Nephron progenitor cell (in vitro differentiated cells): ENCODE results near the gene KCTD13.
"Not testable (repeated sequence)": the region's sequence is repeated elsewhere in the genome, so short reads cannot be mapped to it uniquely, and the experiment has no call there.

Experiments
- DNase-seq: peaks from one replicate; pipeline ENCODE4 v3.0.0; 2021
- H3K27ac Mint-ChIP-seq: 2 replicates; pipeline ENCODE4 v1.8.0; 2021; ENCODE audit warnings: mild to moderate bottlenecking, moderate library complexity, mixed read lengths
- H3K27me3 Mint-ChIP-seq: 2 replicates; pipeline ENCODE4 v1.8.0; 2021; ENCODE audit warnings: mild to moderate bottlenecking, low read depth, mixed read lengths; ENCODE audit not compliant: poor library complexity
- H3K36me3 Mint-ChIP-seq: 2 replicates; pipeline ENCODE4 v1.8.0; 2021; ENCODE audit warnings: low read depth, mixed read lengths
- H3K4me1 Mint-ChIP-seq: 2 replicates; pipeline ENCODE4 v1.8.0; 2021; ENCODE audit warnings: mixed read lengths
- H3K4me3 Mint-ChIP-seq: 2 replicates; pipeline ENCODE4 v1.8.0; 2021; ENCODE audit warnings: mild to moderate bottlenecking, moderate library complexity, mixed read lengths
- H3K9me3 Mint-ChIP-seq: 2 replicates; pipeline ENCODE4 v1.8.0; 2021; ENCODE audit warnings: mild to moderate bottlenecking, moderate library complexity, mixed read lengths
- CTCF ChIP-seq: fragments of 200-600 bp; sonication (generic); IDR thresholded peaks from 2 replicates; pipeline ENCODE4 v1.5.0; 2021; ENCODE audit warnings: antibody characterized with exemption

The KCTD13 gene

GRCh38 chr16:29910819-29911675 lies 15.0 kb downstream of the KCTD13 start:
- DNase-seq, result no peak
- TF ChIP-seq CTCF, result no peak
- Mint-ChIP-seq H3K27me3 (no peaks in the 10 kb centered on the region), H3K4me3 (no peak overlapping the region), H3K36me3 (peaks cover 30% of the 10 kb centered on the region), H3K27ac (no peak overlapping the region), H3K9me3 (no peaks in the 10 kb centered on the region), H3K4me1 (peaks cover 14% of the 10 kb centered on the region)

GRCh38 chr16:29909851-29910250 lies 16.2 kb downstream of the KCTD13 start:
- H3K4me1 Mint-ChIP-seq, result peaks cover 14% of the 10 kb centered on the region
- H3K27ac Mint-ChIP-seq, H3K4me3 Mint-ChIP-seq, DNase-seq, H3K27me3 Mint-ChIP-seq, H3K9me3 Mint-ChIP-seq: not testable (repeated sequence)
- H3K36me3 Mint-ChIP-seq, result peaks cover 19% of the 10 kb centered on the region

GRCh38 chr16:29909391-29909790 lies 16.6 kb downstream of the KCTD13 start:
- no peak for DNase-seq
- Mint-ChIP-seq H3K27me3 (no peaks in the 10 kb centered on the region), H3K4me3 (no peak overlapping the region), H3K4me1 (peaks cover 14% of the 10 kb centered on the region), H3K36me3 (peaks cover 17% of the 10 kb centered on the region), H3K9me3 (no peaks in the 10 kb centered on the region), H3K27ac (no peak overlapping the region)
- TF ChIP-seq CTCF, result no peak

- no peak overlapping the region for H3K27ac Mint-ChIP-seq
- no peak overlapping the region for H3K4me3 Mint-ChIP-seq
- H3K4me1 Mint-ChIP-seq, result peaks cover 14% of the 10 kb centered on the region
- H3K9me3 Mint-ChIP-seq, result no peaks in the 10 kb centered on the region
- no peak for TF ChIP-seq CTCF
- peaks cover under 1% of the 10 kb centered on the region for H3K27me3 Mint-ChIP-seq
- DNase-seq, result no peak
- H3K36me3 Mint-ChIP-seq, result peaks cover 13% of the 10 kb centered on the region
Observed at GRCh38 chr16:29908719-29909220, 17.3 kb downstream of the KCTD13 start.

- H3K36me3 Mint-ChIP-seq, result peaks cover 5% of the 10 kb centered on the region
- no peak for TF ChIP-seq CTCF
- H3K9me3 Mint-ChIP-seq, result no peaks in the 10 kb centered on the region
- H3K4me3 Mint-ChIP-seq, result no peak overlapping the region
- no peak for DNase-seq
- peak overlapping the region; percentile 86 for H3K27ac Mint-ChIP-seq
- H3K4me1 Mint-ChIP-seq, result peaks cover 20% of the 10 kb centered on the region
- H3K27me3 Mint-ChIP-seq, result peaks cover 6% of the 10 kb centered on the region
Observed at GRCh38 chr16:29907973-29908372, 18.1 kb downstream of the KCTD13 start.

- Mint-ChIP-seq H3K27me3 (peaks cover 14% of the 10 kb centered on the region), H3K27ac (peak overlapping the region; percentile 83), H3K9me3 (no peaks in the 10 kb centered on the region), H3K36me3 (peaks cover 5% of the 10 kb centered on the region), H3K4me1 (peaks cover 21% of the 10 kb centered on the region), H3K4me3 (no peak overlapping the region)
- no peak for DNase-seq
- no peak for TF ChIP-seq CTCF
Observed at GRCh38 chr16:29906520-29907244, 19.3 kb downstream of the KCTD13 start.
